Measurements from ENCODE around the gene GLYATL2. TPM values are rescaled to one million over a fixed set of nuclear protein-coding genes. Genes with fewer than 3 reads are reported as not detected.

Gene GLYATL2, protein sequence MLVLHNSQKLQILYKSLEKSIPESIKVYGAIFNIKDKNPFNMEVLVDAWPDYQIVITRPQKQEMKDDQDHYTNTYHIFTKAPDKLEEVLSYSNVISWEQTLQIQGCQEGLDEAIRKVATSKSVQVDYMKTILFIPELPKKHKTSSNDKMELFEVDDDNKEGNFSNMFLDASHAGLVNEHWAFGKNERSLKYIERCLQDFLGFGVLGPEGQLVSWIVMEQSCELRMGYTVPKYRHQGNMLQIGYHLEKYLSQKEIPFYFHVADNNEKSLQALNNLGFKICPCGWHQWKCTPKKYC
- total RNA-seq (ENCODE audit: low replicate concordance): 3.3 TPM in 1 of 2 replicates, not detected in the other

GRCh38 chr11:58844361-58845005 is at the start of gene GLYATL2:
GLYATL2 (minus strand) TSS chr11:58844704; CDS start chr11:58839612, 5,092 bp downstream.
- DNase-seq (ENCODE audit: low read depth): peak; percentile 15
- no peak within 1 kb of the TSS for H3K4me3 ChIP-seq (ENCODE audit: low read depth, low read length)
- no peak for TF ChIP-seq CTCF (IDR thresholded peaks at IDR 0.05; ENCODE audit: insufficient read depth, low read length)

DNA sequence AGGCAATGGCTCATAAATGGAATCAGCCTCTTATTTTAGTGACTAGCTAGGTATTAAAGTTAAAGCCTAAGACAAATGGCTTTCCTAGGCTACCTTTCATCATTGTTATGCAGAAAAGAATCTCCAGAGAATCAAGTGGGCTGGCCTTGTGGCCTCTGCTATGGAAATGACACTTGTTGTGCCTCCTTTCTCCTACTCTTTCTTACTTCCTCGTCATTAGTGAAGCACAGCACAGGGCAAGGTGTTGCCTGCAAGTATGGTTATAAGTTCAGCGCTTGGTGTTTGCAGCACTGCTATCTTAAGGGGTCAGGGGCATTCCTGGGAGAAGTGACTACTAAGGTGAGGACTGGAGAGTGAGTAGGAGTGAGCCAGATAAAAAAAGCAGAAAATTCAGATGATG is 49.4 kb upstream of the GLYATL2 start:
- DNase-seq (ENCODE audit: low read depth): no peak
- TF ChIP-seq CTCF (IDR thresholded peaks at IDR 0.05; ENCODE audit: insufficient read depth, low read length): no peak
- H3K4me3 ChIP-seq (ENCODE audit: low read depth, low read length): no peak overlapping the region

GRCh38 chr11:58888579-58888978 is 44.1 kb upstream of the GLYATL2 start:
- no peak for DNase-seq (ENCODE audit: low read depth)
- no peak overlapping the region for H3K4me3 ChIP-seq (ENCODE audit: low read depth, low read length)
- TF ChIP-seq CTCF (IDR thresholded peaks at IDR 0.05; ENCODE audit: insufficient read depth, low read length): no peak

DNA sequence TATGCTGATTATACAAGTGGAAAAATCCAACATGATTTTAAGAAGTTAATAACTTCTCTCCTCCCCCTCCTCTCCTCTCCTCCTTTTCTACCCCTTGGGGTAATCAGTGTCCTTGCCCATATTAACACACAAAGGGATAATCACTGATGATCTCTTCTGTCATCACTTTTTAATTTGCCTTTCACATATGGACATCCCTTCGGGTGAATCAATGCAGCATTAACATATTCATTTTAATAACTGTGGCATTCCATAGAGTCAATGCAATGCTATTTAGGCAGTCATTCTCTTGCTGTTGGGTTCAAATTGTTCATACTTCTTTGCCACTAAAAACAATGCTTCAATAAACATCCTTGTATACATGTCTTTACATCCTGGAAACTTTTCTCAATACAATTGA is 42.9 kb upstream of the GLYATL2 start:
- no peak for TF ChIP-seq CTCF (IDR thresholded peaks at IDR 0.05; ENCODE audit: insufficient read depth, low read length)
- no peak for DNase-seq (ENCODE audit: low read depth)

DNA sequence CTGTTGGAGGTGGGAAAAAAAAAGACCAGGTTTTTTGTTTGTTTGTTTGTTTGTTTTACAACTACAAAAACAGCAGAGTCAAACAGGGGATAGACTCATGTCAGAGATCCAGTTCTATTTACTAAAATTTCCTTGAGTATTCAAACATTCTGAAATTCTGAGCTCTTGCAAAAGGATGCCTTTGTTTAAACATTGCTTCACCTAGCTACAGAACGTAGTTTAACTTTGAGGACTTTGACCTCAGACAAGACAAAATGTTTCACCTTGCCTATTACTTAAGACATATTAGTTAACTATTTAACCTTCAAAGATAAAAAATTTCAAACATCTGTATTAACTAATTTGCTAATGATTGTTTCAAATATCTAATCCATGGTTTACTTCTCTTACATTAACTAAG is 36.1 kb upstream of the GLYATL2 start:
- DNase-seq (ENCODE audit: low read depth): no peak
- TF ChIP-seq CTCF (IDR thresholded peaks at IDR 0.05; ENCODE audit: insufficient read depth, low read length): no peak
- no peak overlapping the region for H3K4me3 ChIP-seq (ENCODE audit: low read depth, low read length)

More for the DNA sequence above, 42.9 kb upstream of the GLYATL2 start:
- no peak overlapping the region for H3K4me3 ChIP-seq (ENCODE audit: low read depth, low read length)

DNA sequence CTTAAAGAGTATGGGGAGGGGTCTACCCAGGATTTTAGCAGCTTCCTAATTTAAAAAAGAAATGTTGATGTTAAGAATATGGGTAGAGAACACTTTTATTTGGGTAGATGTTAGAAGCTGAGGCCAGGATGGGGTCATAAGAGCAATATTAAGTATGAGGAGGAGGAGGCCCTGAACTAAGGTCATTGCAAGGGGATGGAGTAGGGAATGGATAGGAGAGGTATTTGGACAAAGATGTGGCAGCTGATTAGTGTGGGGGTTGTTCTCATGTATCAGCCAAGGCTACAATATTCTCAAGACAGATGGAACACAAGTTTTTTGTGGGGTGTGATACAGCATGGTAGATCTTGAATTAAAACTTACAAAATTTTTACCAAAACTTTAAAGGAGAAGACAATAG is 35.7 kb upstream of the GLYATL2 start:
- H3K4me3 ChIP-seq (ENCODE audit: low read depth, low read length): no peak overlapping the region
- TF ChIP-seq CTCF (IDR thresholded peaks at IDR 0.05; ENCODE audit: insufficient read depth, low read length): no peak
- no peak for DNase-seq (ENCODE audit: low read depth)
